SK-N-SH treated with all-trans-retinoic acid at 6 μM for 48 hours (cell line): Measurements from ENCODE around the gene RGS19.

ENCODE experiments used
- ATAC-seq: fragments of 200-7000 bp; cut with Tn5 transposase; 3 replicates; pipeline ENCODE4 v1.9.1; 2020; ENCODE audit warnings: mild to moderate bottlenecking, moderate library complexity
- BACH2 ChIP-seq: fragments of 250-450 bp; sonication (Bioruptor Pico); IDR thresholded peaks from 2 replicates; pipeline ENCODE4 v1.9.0; 2021; ENCODE audit warnings: mild to moderate bottlenecking, borderline replicate concordance
- CSDC2 ChIP-seq: fragments of 250-450 bp; sonication (Bioruptor Pico); IDR thresholded peaks from 2 replicates; pipeline ENCODE4 v1.5.0; 2020; ENCODE audit warnings: mild to moderate bottlenecking, moderate library complexity
- ESRRG ChIP-seq: fragments of 250-450 bp; sonication (Bioruptor Pico); IDR thresholded peaks from 2 replicates; pipeline ENCODE4 v1.6.1; 2021; ENCODE audit warnings: mild to moderate bottlenecking
- ISL1 ChIP-seq: fragments of 250-450 bp; sonication (Bioruptor Pico); IDR thresholded peaks from 2 replicates; pipeline ENCODE4 v2.1.2; 2022; ENCODE audit warnings: mild to moderate bottlenecking, moderate library complexity
- OSR1 ChIP-seq: fragments of 250-450 bp; sonication (Bioruptor Pico); IDR thresholded peaks from 2 replicates; pipeline ENCODE4 v1.8.0; 2022; ENCODE audit warnings: moderate library complexity, mild to moderate bottlenecking, inconsistent platforms
- PPARA ChIP-seq: fragments of 250-450 bp; sonication (Bioruptor Pico); IDR thresholded peaks from 2 replicates; pipeline ENCODE4 v1.5.0; 2020; ENCODE audit warnings: mild to moderate bottlenecking, borderline replicate concordance
- RARB ChIP-seq: fragments of 250-450 bp; sonication (Bioruptor Pico); IDR thresholded peaks from 2 replicates; pipeline ENCODE4 v1.8.0; 2021; ENCODE audit warnings: mild to moderate bottlenecking, moderate library complexity
- TCF4 ChIP-seq: fragments of 250-450 bp; sonication (Bioruptor Pico); IDR thresholded peaks from 2 replicates; pipeline ENCODE4 v1.8.0; 2021; ENCODE audit warnings: mild to moderate bottlenecking, moderate library complexity, borderline replicate concordance
- TOX ChIP-seq: fragments of 250-450 bp; sonication (Bioruptor Pico); IDR thresholded peaks from 2 replicates; pipeline ENCODE4 v1.8.0; 2021; ENCODE audit warnings: mild to moderate bottlenecking, moderate library complexity, borderline replicate concordance
- ZC3H10 ChIP-seq: fragments of 250-450 bp; sonication (Bioruptor Pico); IDR thresholded peaks from 2 replicates; pipeline ENCODE4 v1.5.1; 2021; ENCODE audit warnings: mild to moderate bottlenecking, moderate library complexity
- ZFP3 ChIP-seq: fragments of 250-450 bp; sonication (Bioruptor Pico); IDR thresholded peaks from 2 replicates; pipeline ENCODE4 v1.5.0; 2020; ENCODE audit warnings: mild to moderate bottlenecking, moderate library complexity
- ZFP30 ChIP-seq: fragments of 450-650 bp; formaldehyde crosslinking; IDR thresholded peaks from 2 replicates; pipeline ENCODE4 v1.5.0; 2022; ENCODE audit warnings: mild to moderate bottlenecking, moderate library complexity
- ZNF70 ChIP-seq: fragments of 450-650 bp; formaldehyde crosslinking; IDR thresholded peaks from 2 replicates; pipeline ENCODE4 v1.5.0; 2020; ENCODE audit warnings: mild to moderate bottlenecking, moderate library complexity
- ZNF8 ChIP-seq: fragments of 450-650 bp; formaldehyde crosslinking; IDR thresholded peaks from 2 replicates; pipeline ENCODE4 v1.5.0; 2020; ENCODE audit warnings: mild to moderate bottlenecking, moderate library complexity
- TF ChIP-seq, protein P1 (sequence below): fragments of 250-450 bp; sonication (Bioruptor Pico); IDR thresholded peaks from 2 replicates; pipeline ENCODE4 v1.8.0; 2020; ENCODE audit warnings: mild to moderate bottlenecking, moderate library complexity, borderline replicate concordance
- TF ChIP-seq, protein P2 (sequence below): fragments of 250-450 bp; sonication (Bioruptor Pico); IDR thresholded peaks from 2 replicates; pipeline ENCODE4 v1.5.1; 2021; ENCODE audit warnings: mild to moderate bottlenecking, moderate library complexity
- TF ChIP-seq, protein P3 (sequence below): fragments of 250-450 bp; sonication (Bioruptor Pico); IDR thresholded peaks from 2 replicates; pipeline ENCODE4 v1.5.1; 2020; ENCODE audit warnings: low read depth, mild to moderate bottlenecking, moderate library complexity
- TF ChIP-seq, protein P4 (sequence below): fragments of 250-450 bp; sonication (Bioruptor Pico); IDR thresholded peaks from 2 replicates; pipeline ENCODE4 v1.5.0; 2020; ENCODE audit warnings: mild to moderate bottlenecking, moderate library complexity
- TF ChIP-seq, protein P5 (sequence below): fragments of 250-450 bp; sonication (Bioruptor Pico); IDR thresholded peaks from 2 replicates; pipeline ENCODE4 v1.8.0; 2021; ENCODE audit warnings: low read depth, mild to moderate bottlenecking, moderate library complexity, borderline replicate concordance

RGS19 gene

DNA sequence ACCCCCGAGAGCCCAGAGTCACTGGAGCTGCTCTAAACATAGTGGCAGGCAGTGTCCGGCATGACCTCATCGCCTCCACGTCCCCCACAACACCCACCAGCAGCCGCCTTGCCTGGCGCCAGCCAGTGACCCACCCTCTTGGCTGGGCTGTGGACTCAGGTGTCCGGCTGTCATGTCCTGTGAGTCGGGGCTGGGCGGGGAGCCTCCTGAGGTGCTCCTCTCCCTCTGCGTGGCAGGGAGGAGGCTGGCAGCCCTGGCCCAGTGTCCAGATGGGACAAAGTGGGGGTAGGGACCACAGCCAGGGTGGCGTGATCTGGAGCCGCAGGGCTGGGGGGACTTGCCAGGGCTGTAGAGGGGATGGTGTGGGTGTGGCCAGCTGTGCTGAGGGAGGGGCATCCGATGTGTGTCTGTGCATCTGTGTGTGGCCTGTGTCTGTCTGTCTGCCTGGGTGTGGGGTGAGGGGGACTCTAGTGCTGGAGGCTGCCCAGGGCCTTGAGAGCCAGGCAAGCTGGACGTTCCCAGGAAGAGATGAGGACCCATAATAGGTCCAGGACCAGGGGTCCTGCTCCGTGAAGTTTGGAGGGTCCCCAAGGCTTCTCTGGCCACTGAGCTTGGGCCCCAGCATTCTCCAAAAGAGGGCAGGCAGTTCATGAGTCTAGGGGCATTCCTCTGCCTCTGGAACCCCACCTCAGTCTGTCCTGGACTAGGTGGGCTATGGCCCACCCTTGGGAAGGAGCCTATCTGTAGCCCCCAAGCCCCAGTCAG is 27.6 kb downstream of the RGS19 start:
- ATAC-seq: no peak
- TF ChIP-seq ZFP30 (no peak), BACH2 (no peak), ISL1 (CRISPR knock-in tag) (no peak), OSR1 (CRISPR knock-in tag) (no peak), TCF4 (CRISPR knock-in tag) (no peak), TOX (CRISPR knock-in tag) (no peak), ZNF8 (CRISPR knock-in tag) (no peak), CSDC2 (CRISPR knock-in tag) (no peak), RARB (CRISPR knock-in tag) (no peak), ZNF70 (CRISPR knock-in tag) (no peak), PPARA (no peak)
- TF ChIP-seq, protein P1, sequence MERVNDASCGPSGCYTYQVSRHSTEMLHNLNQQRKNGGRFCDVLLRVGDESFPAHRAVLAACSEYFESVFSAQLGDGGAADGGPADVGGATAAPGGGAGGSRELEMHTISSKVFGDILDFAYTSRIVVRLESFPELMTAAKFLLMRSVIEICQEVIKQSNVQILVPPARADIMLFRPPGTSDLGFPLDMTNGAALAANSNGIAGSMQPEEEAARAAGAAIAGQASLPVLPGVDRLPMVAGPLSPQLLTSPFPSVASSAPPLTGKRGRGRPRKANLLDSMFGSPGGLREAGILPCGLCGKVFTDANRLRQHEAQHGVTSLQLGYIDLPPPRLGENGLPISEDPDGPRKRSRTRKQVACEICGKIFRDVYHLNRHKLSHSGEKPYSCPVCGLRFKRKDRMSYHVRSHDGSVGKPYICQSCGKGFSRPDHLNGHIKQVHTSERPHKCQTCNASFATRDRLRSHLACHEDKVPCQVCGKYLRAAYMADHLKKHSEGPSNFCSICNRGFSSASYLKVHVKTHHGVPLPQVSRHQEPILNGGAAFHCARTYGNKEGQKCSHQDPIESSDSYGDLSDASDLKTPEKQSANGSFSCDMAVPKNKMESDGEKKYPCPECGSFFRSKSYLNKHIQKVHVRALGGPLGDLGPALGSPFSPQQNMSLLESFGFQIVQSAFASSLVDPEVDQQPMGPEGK (CRISPR knock-in tag): no peak
- TF ChIP-seq, protein P2, sequence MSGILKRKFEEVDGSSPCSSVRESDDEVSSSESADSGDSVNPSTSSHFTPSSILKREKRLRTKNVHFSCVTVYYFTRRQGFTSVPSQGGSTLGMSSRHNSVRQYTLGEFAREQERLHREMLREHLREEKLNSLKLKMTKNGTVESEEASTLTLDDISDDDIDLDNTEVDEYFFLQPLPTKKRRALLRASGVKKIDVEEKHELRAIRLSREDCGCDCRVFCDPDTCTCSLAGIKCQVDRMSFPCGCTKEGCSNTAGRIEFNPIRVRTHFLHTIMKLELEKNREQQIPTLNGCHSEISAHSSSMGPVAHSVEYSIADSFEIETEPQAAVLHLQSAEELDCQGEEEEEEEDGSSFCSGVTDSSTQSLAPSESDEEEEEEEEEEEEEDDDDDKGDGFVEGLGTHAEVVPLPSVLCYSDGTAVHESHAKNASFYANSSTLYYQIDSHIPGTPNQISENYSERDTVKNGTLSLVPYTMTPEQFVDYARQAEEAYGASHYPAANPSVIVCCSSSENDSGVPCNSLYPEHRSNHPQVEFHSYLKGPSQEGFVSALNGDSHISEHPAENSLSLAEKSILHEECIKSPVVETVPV (CRISPR knock-in tag): no peak

DNA sequence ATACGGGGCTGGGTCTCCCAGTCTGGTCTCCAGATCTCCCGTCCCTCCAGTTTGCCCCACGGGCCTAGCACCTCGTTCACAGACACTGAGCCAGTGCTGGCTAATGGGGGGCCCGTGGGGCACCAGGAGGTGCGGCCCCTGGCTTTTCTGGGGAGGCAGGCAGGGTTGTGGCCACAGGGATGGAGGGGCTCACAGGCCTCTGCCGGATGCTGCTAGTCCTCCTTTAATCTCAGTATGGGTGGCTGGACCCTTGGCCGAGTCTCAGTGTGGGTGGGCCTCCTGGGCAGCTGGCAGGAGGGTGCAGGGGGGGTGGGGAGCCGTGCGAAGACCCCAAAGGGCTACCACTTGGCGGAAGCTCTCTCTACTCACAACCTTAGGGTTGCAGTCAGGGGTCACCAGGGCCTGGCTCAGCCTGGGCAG is 28.3 kb downstream of the RGS19 start:
- ATAC-seq: no peak
- TF ChIP-seq, protein P3, sequence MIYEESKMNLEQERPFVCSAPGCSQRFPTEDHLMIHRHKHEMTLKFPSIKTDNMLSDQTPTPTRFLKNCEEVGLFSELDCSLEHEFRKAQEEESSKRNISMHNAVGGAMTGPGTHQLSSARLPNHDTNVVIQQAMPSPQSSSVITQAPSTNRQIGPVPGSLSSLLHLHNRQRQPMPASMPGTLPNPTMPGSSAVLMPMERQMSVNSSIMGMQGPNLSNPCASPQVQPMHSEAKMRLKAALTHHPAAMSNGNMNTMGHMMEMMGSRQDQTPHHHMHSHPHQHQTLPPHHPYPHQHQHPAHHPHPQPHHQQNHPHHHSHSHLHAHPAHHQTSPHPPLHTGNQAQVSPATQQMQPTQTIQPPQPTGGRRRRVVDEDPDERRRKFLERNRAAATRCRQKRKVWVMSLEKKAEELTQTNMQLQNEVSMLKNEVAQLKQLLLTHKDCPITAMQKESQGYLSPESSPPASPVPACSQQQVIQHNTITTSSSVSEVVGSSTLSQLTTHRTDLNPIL (CRISPR knock-in tag): no peak
- TF ChIP-seq ZFP3 (CRISPR knock-in tag) (no peak), ZFP30 (no peak), ZNF8 (CRISPR knock-in tag) (no peak), ZC3H10 (CRISPR knock-in tag) (no peak), TCF4 (CRISPR knock-in tag) (no peak), ESRRG (CRISPR knock-in tag) (no peak), PPARA (no peak), TOX (CRISPR knock-in tag) (no peak)
- TF ChIP-seq, protein P2 (CRISPR knock-in tag): no peak
- TF ChIP-seq, protein P4, sequence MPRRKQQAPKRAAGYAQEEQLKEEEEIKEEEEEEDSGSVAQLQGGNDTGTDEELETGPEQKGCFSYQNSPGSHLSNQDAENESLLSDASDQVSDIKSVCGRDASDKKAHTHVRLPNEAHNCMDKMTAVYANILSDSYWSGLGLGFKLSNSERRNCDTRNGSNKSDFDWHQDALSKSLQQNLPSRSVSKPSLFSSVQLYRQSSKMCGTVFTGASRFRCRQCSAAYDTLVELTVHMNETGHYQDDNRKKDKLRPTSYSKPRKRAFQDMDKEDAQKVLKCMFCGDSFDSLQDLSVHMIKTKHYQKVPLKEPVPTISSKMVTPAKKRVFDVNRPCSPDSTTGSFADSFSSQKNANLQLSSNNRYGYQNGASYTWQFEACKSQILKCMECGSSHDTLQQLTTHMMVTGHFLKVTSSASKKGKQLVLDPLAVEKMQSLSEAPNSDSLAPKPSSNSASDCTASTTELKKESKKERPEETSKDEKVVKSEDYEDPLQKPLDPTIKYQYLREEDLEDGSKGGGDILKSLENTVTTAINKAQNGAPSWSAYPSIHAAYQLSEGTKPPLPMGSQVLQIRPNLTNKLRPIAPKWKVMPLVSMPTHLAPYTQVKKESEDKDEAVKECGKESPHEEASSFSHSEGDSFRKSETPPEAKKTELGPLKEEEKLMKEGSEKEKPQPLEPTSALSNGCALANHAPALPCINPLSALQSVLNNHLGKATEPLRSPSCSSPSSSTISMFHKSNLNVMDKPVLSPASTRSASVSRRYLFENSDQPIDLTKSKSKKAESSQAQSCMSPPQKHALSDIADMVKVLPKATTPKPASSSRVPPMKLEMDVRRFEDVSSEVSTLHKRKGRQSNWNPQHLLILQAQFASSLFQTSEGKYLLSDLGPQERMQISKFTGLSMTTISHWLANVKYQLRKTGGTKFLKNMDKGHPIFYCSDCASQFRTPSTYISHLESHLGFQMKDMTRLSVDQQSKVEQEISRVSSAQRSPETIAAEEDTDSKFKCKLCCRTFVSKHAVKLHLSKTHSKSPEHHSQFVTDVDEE (CRISPR knock-in tag): no peak
- TF ChIP-seq, protein P5, sequence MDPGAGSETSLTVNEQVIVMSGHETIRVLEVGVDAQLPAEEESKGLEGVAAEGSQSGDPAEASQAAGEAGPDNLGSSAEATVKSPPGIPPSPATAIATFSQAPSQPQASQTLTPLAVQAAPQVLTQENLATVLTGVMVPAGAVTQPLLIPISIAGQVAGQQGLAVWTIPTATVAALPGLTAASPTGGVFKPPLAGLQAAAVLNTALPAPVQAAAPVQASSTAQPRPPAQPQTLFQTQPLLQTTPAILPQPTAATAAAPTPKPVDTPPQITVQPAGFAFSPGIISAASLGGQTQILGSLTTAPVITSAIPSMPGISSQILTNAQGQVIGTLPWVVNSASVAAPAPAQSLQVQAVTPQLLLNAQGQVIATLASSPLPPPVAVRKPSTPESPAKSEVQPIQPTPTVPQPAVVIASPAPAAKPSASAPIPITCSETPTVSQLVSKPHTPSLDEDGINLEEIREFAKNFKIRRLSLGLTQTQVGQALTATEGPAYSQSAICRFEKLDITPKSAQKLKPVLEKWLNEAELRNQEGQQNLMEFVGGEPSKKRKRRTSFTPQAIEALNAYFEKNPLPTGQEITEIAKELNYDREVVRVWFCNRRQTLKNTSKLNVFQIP (CRISPR knock-in tag): no peak
